ENCODE data around the gene MPIG6B. TPM values are rescaled to one million over a fixed set of nuclear protein-coding genes. Genes with fewer than 3 reads are reported as not detected.

MPIG6B gene
- total and polyA plus RNA-seq, 2 donors from 2014 or later = 0.60 TPM; not detected in 1

DNA sequence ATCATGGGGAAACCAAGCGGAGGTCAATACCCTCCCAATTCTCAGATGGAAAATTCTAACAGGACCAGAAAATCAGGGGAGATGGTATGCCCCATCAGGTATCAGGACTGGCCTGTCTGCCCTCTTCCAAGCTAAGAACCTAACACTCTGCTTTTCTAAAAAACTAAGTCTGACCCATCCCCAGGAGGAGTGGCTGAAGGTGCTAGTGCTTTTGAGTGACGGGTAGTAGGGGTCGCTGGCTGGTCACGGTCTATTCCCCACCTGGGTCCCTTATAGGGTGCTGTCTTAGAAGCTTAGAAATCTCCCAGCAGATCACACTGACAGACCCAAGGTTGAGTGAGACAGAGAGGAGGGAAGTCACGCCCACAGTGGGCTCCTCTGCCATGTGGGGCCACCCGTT lies 29.6 kb upstream of the MPIG6B start:
- Histone ChIP-seq H3K9ac (ENCODE audit: low read length in 3 of 3) (no peak overlapping the region), H3K36me3 (ENCODE audit: control insufficient read depth in 2 of 3, insufficient read depth in 3 of 3, low read length in 3 of 3) (peaks cover 9 to 44% (median 38%) of the 10 kb centered on the region in 3 donors), H3K27ac (ENCODE audit: low read depth in 2 of 2, low read length in 2 of 2) (no peak overlapping the region), H3K27me3 (ENCODE audit: control insufficient read depth, insufficient read depth, low read length) (no peaks in the 10 kb centered on the region), H3K4me1 (ENCODE audit: control insufficient read depth in 2 of 3, insufficient read depth in 2 of 3, low read depth in 1 of 3, low read length in 3 of 3) (no peaks in the 10 kb centered on the region), H3K9me3 (ENCODE audit: control insufficient read depth in 2 of 3, insufficient read depth in 1 of 3, low read length in 3 of 3) (no peaks in the 10 kb centered on the region), H3K4me3 (ENCODE audit: low read length in 3 of 3) (no peak overlapping the region)
- no peak for DNase-seq
- intact Hi-C loops (cut with DNase I) = no loop called here
- TF ChIP-seq, protein P1, sequence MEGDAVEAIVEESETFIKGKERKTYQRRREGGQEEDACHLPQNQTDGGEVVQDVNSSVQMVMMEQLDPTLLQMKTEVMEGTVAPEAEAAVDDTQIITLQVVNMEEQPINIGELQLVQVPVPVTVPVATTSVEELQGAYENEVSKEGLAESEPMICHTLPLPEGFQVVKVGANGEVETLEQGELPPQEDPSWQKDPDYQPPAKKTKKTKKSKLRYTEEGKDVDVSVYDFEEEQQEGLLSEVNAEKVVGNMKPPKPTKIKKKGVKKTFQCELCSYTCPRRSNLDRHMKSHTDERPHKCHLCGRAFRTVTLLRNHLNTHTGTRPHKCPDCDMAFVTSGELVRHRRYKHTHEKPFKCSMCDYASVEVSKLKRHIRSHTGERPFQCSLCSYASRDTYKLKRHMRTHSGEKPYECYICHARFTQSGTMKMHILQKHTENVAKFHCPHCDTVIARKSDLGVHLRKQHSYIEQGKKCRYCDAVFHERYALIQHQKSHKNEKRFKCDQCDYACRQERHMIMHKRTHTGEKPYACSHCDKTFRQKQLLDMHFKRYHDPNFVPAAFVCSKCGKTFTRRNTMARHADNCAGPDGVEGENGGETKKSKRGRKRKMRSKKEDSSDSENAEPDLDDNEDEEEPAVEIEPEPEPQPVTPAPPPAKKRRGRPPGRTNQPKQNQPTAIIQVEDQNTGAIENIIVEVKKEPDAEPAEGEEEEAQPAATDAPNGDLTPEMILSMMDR (IDR thresholded peaks at IDR 0.05; ENCODE audit: borderline replicate concordance, extremely low read depth, insufficient read depth) = no peak
- no peak for FAIRE-seq

DNA sequence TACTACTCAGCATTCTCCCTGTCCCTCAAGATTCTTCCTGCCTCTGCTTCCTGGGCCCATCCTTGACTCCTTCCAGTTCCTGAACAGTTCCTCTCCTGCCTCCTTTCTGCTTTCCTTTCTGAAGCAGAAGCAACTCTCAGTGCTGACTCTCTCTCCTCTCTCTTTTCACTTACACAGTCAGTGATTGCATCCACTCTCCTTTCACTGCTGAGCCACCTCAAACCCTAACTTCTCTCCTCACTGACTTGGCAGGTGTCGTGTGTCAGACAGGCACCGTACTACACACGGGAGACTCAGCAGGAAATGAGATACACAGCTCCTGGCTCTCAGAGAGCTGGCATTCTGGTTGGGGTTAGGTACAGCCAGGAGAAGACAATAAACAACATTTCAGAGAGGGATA lies 25.6 kb upstream of the MPIG6B start:
- no peak overlapping the region for H3K27ac ChIP-seq (ENCODE audit: low read depth in 2 of 2, low read length in 2 of 2)
- H3K9me3 ChIP-seq (ENCODE audit: control insufficient read depth in 2 of 3, insufficient read depth in 1 of 3, low read length in 3 of 3) = no peaks in the 10 kb centered on the region
- peaks cover 0 to 10% (median 9%) of the 10 kb centered on the region in 3 donors for H3K4me1 ChIP-seq (ENCODE audit: control insufficient read depth in 2 of 3, insufficient read depth in 2 of 3, low read depth in 1 of 3, low read length in 3 of 3)
- TF ChIP-seq, protein P1 (IDR thresholded peaks at IDR 0.05; ENCODE audit: borderline replicate concordance, extremely low read depth, insufficient read depth) = no peak
- no peak overlapping the region for H3K4me3 ChIP-seq (ENCODE audit: low read length in 3 of 3)
- H3K36me3 ChIP-seq (ENCODE audit: control insufficient read depth in 2 of 3, insufficient read depth in 3 of 3, low read length in 3 of 3) = peaks cover 10 to 13% (median 12%) of the 10 kb centered on the region in 3 donors
- intact Hi-C loops (cut with DNase I) = no loop called here
- no peak for FAIRE-seq
- no peaks in the 10 kb centered on the region for H3K27me3 ChIP-seq (ENCODE audit: control insufficient read depth, insufficient read depth, low read length)
- no peak overlapping the region for H3K9ac ChIP-seq (ENCODE audit: low read length in 3 of 3)
- DNase-seq = no peak

DNA sequence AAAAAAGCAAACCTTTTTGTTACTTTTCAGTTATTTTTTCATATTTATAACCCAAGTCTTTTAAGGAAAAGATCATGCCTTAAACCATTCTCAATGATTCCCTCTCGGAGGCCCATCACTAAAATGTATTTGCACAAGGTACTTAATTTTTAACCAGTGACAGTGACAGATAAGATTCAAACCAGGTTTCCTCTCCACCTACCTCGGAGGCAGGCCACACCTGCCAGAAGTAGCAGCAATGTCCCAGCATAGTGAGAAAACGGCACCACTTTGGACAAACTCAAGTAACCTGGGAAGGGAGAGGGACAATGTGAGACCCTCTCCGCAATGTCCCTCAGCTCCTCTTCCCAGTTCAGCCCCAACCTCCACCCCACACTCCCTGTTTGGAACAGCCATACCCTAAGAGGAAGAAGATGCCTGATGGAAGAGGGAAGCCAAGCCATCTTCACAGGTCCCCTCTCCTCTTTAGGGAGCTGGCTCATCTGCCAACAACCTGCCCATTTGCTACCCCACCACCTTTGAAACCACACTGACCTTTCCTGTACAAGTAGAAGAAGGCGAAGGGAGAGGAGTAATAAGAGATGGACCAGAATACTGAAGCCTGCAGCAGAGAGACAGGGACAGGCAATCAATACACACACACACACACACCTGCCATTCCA lies 22.3 kb upstream of the MPIG6B start:
- DNase-seq (no peak), FAIRE-seq (no peak)
- Histone ChIP-seq H3K4me1 (ENCODE audit: control insufficient read depth in 2 of 3, insufficient read depth in 2 of 3, low read depth in 1 of 3, low read length in 3 of 3) (peaks cover 0 to 10% (median 9%) of the 10 kb centered on the region in 3 donors), H3K9me3 (ENCODE audit: control insufficient read depth in 2 of 3, insufficient read depth in 1 of 3, low read length in 3 of 3) (no peaks in the 10 kb centered on the region), H3K36me3 (ENCODE audit: control insufficient read depth in 2 of 3, insufficient read depth in 3 of 3, low read length in 3 of 3) (peaks cover 3 to 9% (median 4%) of the 10 kb centered on the region in 3 donors), H3K27me3 (ENCODE audit: control insufficient read depth, insufficient read depth, low read length) (no peaks in the 10 kb centered on the region), H3K4me3 (ENCODE audit: low read length in 3 of 3) (no peak overlapping the region), H3K27ac (ENCODE audit: low read depth in 2 of 2, low read length in 2 of 2) (no peak overlapping the region), H3K9ac (ENCODE audit: low read length in 3 of 3) (no peak overlapping the region)
- intact Hi-C loops (cut with DNase I) = no loop called here
- TF ChIP-seq, protein P1 (IDR thresholded peaks at IDR 0.05; ENCODE audit: borderline replicate concordance, extremely low read depth, insufficient read depth) = no peak

All from kidney (tissue), 14 donors.